Activated T-cell treated with anti-CD3 and anti-CD28 coated beads, Interleukin-2, amount 50 U/mL, for 4 hours (primary cell): Measurements from ENCODE around the gene PWP2. TPM values are rescaled to one million over a fixed set of nuclear protein-coding genes. Genes with fewer than 3 reads are reported as not detected.

ENCODE experiments used
- ATAC-seq, 2 donors: fragments of 200-7000 bp; cut with Tn5 transposase; one replicate each; pipeline ENCODE4 v1.10.0; 2021
- DNase-seq: peaks from one replicate; pipeline ENCODE4 v3.0.0-alpha.2; 2020
- H3K27me3 Mint-ChIP-seq: one replicate; pipeline ENCODE4 v1.8.0; 2021; ENCODE audit warnings: low read depth, mixed read lengths
- H3K36me3 Mint-ChIP-seq: one replicate; pipeline ENCODE4 v1.8.0; 2022; ENCODE audit warnings: mixed read lengths; ENCODE audit not compliant: insufficient read depth
- H3K4me1 Mint-ChIP-seq: one replicate; pipeline ENCODE4 v1.8.0; 2021; ENCODE audit warnings: low read depth, mixed read lengths
- H3K4me3 Mint-ChIP-seq: one replicate; pipeline ENCODE4 v1.8.0; 2021; ENCODE audit warnings: mild to moderate bottlenecking, moderate library complexity, mixed read lengths
- H3K9me3 Mint-ChIP-seq: one replicate; pipeline ENCODE4 v1.8.0; 2021; ENCODE audit warnings: mixed read lengths
- total RNA-seq, 3 donors: library from RNA; stranded (reverse); gene quantifications; one replicate each; pipeline ENCODE4 v1.2.1, GENCODE V29; 2021

The PWP2 gene
- total RNA-seq, 3 donors from 2014 or later = 24.6 to 145 (median 27.1) TPM

- DNase-seq (no peak), ATAC-seq (no peak)
- H3K36me3 Mint-ChIP-seq = peaks cover 40% of the 10 kb centered on the region
- no peaks in the 10 kb centered on the region for H3K9me3 Mint-ChIP-seq
- H3K4me1 Mint-ChIP-seq = peaks cover 13% of the 10 kb centered on the region
- no peaks in the 10 kb centered on the region for H3K27me3 Mint-ChIP-seq
- H3K4me3 Mint-ChIP-seq = no peak overlapping the region
These were observed 35.1 kb upstream of the PWP2 start for GRCh38 chr21:44072111-44072510.

- Mint-ChIP-seq H3K27me3 (no peaks in the 10 kb centered on the region), H3K4me3 (no peak overlapping the region), H3K4me1 (peaks cover 26% of the 10 kb centered on the region), H3K9me3 (no peaks in the 10 kb centered on the region), H3K36me3 (peaks cover 42% of the 10 kb centered on the region)
- no peak for DNase-seq
- peak in 1 of 2 donors; percentile 27 for ATAC-seq
These were observed 32.8 kb upstream of the PWP2 start for GRCh38 chr21:44074315-44074958.

- Mint-ChIP-seq H3K4me3 (no peak overlapping the region), H3K9me3 (no peaks in the 10 kb centered on the region), H3K4me1 (peaks cover 40% of the 10 kb centered on the region), H3K36me3 (peaks cover 51% of the 10 kb centered on the region), H3K27me3 (no peaks in the 10 kb centered on the region)
- ATAC-seq = no peak
- no peak for DNase-seq
These were observed 30.9 kb upstream of the PWP2 start for GRCh38 chr21:44076316-44076715.

GRCh38 chr21:44078411-44078981 lies 28.7 kb upstream of the PWP2 start:
- DNase-seq (no peak), ATAC-seq (no peak)
- peaks cover 63% of the 10 kb centered on the region for H3K36me3 Mint-ChIP-seq
- H3K9me3 Mint-ChIP-seq = no peaks in the 10 kb centered on the region
- H3K27me3 Mint-ChIP-seq = no peaks in the 10 kb centered on the region
- H3K4me3 Mint-ChIP-seq = peak overlapping the region; percentile 3
- peaks cover 62% of the 10 kb centered on the region for H3K4me1 Mint-ChIP-seq

GRCh38 chr21:44079446-44079845 lies 27.8 kb upstream of the PWP2 start:
- Mint-ChIP-seq H3K4me3 (no peak overlapping the region), H3K27me3 (no peaks in the 10 kb centered on the region), H3K4me1 (peaks cover 71% of the 10 kb centered on the region)

GRCh38 chr21:44079846-44080245 lies 27.4 kb upstream of the PWP2 start:
- ATAC-seq = no peak
- H3K4me3 Mint-ChIP-seq = no peak overlapping the region

More at GRCh38 chr21:44079446-44079845, 27.8 kb upstream of the PWP2 start:
- Mint-ChIP-seq H3K36me3 (peaks cover 59% of the 10 kb centered on the region), H3K9me3 (no peaks in the 10 kb centered on the region)
- ATAC-seq (no peak), DNase-seq (no peak)

GRCh38 chr21:44082648-44083440 lies 24.4 kb upstream of the PWP2 start:
- peak overlapping the region; percentile 67 for H3K4me3 Mint-ChIP-seq
- peaks cover 49% of the 10 kb centered on the region for H3K36me3 Mint-ChIP-seq
- no peak for ATAC-seq
- peaks cover 93% of the 10 kb centered on the region for H3K4me1 Mint-ChIP-seq
- H3K27me3 Mint-ChIP-seq = no peaks in the 10 kb centered on the region
- no peaks in the 10 kb centered on the region for H3K9me3 Mint-ChIP-seq
- no peak for DNase-seq

More at GRCh38 chr21:44079846-44080245, 27.4 kb upstream of the PWP2 start:
- H3K9me3 Mint-ChIP-seq = no peaks in the 10 kb centered on the region
- H3K36me3 Mint-ChIP-seq = peaks cover 60% of the 10 kb centered on the region
- no peak for DNase-seq
- peaks cover 74% of the 10 kb centered on the region for H3K4me1 Mint-ChIP-seq
- no peaks in the 10 kb centered on the region for H3K27me3 Mint-ChIP-seq

GRCh38 chr21:44083631-44084291 lies 23.4 kb upstream of the PWP2 start:
- peaks cover 53% of the 10 kb centered on the region for H3K36me3 Mint-ChIP-seq
- H3K4me1 Mint-ChIP-seq = peaks cover 94% of the 10 kb centered on the region
- no peaks in the 10 kb centered on the region for H3K9me3 Mint-ChIP-seq
- ATAC-seq (peak; percentile 88 to 89), DNase-seq (peak; percentile 41)
- H3K4me3 Mint-ChIP-seq = peak overlapping the region; percentile 67
- H3K27me3 Mint-ChIP-seq = no peaks in the 10 kb centered on the region

GRCh38 chr21:44084496-44085241 lies 22.5 kb upstream of the PWP2 start:
- peaks cover 59% of the 10 kb centered on the region for H3K36me3 Mint-ChIP-seq
- H3K27me3 Mint-ChIP-seq = no peaks in the 10 kb centered on the region
- peaks cover 97% of the 10 kb centered on the region for H3K4me1 Mint-ChIP-seq
- H3K9me3 Mint-ChIP-seq = no peaks in the 10 kb centered on the region
- peak overlapping the region; percentile 67 for H3K4me3 Mint-ChIP-seq
- ATAC-seq (no peak), DNase-seq (no peak)

GRCh38 chr21:44085491-44086321 lies 21.5 kb upstream of the PWP2 start:
- Mint-ChIP-seq H3K4me3 (peak overlapping the region; percentile 67), H3K27me3 (no peaks in the 10 kb centered on the region), H3K9me3 (no peaks in the 10 kb centered on the region), H3K36me3 (peaks cover 61% of the 10 kb centered on the region), H3K4me1 (peaks cover 98% of the 10 kb centered on the region)
- no peak for ATAC-seq
- DNase-seq = no peak

- ATAC-seq (no peak), DNase-seq (no peak)
- no peaks in the 10 kb centered on the region for H3K27me3 Mint-ChIP-seq
- H3K4me1 Mint-ChIP-seq = peaks cover 88% of the 10 kb centered on the region
- H3K36me3 Mint-ChIP-seq = peaks cover 52% of the 10 kb centered on the region
- H3K4me3 Mint-ChIP-seq = no peak overlapping the region
- H3K9me3 Mint-ChIP-seq = no peaks in the 10 kb centered on the region
These were observed 20.4 kb upstream of the PWP2 start for GRCh38 chr21:44086636-44087425.

- no peak for DNase-seq
These were observed 19.5 kb upstream of the PWP2 start for GRCh38 chr21:44087426-44088400.

More at GRCh38 chr21:44087426-44088400, 19.5 kb upstream of the PWP2 start:
- no peak for ATAC-seq
- Mint-ChIP-seq H3K9me3 (no peaks in the 10 kb centered on the region), H3K27me3 (no peaks in the 10 kb centered on the region), H3K4me1 (peaks cover 81% of the 10 kb centered on the region), H3K36me3 (peaks cover 48% of the 10 kb centered on the region), H3K4me3 (peak overlapping the region; percentile 31)
